Measurements from ENCODE around the gene KDM7A. TPM values are rescaled to one million over a fixed set of nuclear protein-coding genes. Genes with fewer than 3 reads are reported as not detected.

KDM7A gene
- total and polyA plus RNA-seq, 9 of the 15 experiments (the other 6 are each of a cell fraction or from before 2014, with no cell fraction given), result 0.90 to 8.4 (median 7.0) TPM

DNA sequence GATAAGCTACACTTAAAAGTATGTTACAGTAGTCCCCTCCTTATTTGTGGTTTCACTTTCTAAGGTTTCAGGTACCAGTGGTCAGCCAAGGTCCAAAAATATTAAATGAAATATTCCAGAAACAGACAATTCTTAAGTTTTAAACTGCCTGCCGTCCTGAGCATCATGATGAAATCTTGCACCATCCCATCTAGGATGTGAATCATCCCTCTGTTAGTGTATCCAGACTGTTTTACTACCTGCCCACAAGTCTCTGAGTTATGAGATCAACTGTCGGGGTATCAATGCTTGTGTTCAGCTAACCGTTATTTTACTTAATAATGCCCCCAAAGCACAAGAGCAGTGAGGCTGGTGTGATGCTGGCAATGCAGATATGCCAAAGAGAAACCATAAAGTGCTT, 11.4 kb downstream of the KDM7A start (continued):
- TF ChIP-seq NFRKB (IDR thresholded peaks at IDR 0.05; ENCODE audit: low read depth) (0 out of 2 replicates have a peak, but pooled peaks have one; percentile 3), ZNF347 (CRISPR knock-in tag; IDR thresholded peaks at IDR 0.05; ENCODE audit: low read depth) (no peak), CCAR2 (IDR thresholded peaks at IDR 0.05; ENCODE audit: low read depth, low read length) (no peak), ZNF24 (IDR thresholded peaks at IDR 0.05) (no peak), CEBPB (tag; IDR thresholded peaks at IDR 0.05) (peak; percentile 57), CXXC5 (CRISPR knock-in tag; IDR thresholded peaks at IDR 0.05) (peak; percentile 22; the same call in 1 of the 2 replicates), BACH1 (tag; IDR thresholded peaks at IDR 0.05) (peak; percentile 57; the same call in 1 of the 2 replicates), ZEB2 (IDR thresholded peaks at IDR 0.05) (peak; percentile 77), ZNF316 (IDR thresholded peaks at IDR 0.05) (no peak), EP400 (IDR thresholded peaks at IDR 0.05) (peak; percentile 50; the same call in 1 of the 2 replicates), ATF7 (IDR thresholded peaks at IDR 0.05) (peak; percentile 87), NR1H2 (CRISPR knock-in tag; IDR thresholded peaks at IDR 0.05) (no peak), RBFOX2 (IDR thresholded peaks at IDR 0.05; ENCODE audit: low read depth, low read length) (peak; percentile 30; the same call in 1 of the 2 replicates), JUN (IDR thresholded peaks at IDR 0.05; ENCODE audit: borderline replicate concordance, low read depth, low read length) (peak; percentile 83), JUN (CRISPR knock-in tag; IDR thresholded peaks at IDR 0.05; ENCODE audit: borderline replicate concordance) (no peak), HDAC6 (IDR thresholded peaks at IDR 0.05; ENCODE audit: low read depth, low read length) (no peak), MYC (IDR thresholded peaks at IDR 0.05; ENCODE audit: low read depth, low read length) (peak; percentile 43; the same call in 1 of the 2 replicates), MYC (CRISPR knock-in tag; IDR thresholded peaks at IDR 0.05; ENCODE audit: borderline replicate concordance, low read depth) (no peak), ZSCAN29 (IDR thresholded peaks at IDR 0.05) (no peak)
- TF ChIP-seq, protein P1, sequence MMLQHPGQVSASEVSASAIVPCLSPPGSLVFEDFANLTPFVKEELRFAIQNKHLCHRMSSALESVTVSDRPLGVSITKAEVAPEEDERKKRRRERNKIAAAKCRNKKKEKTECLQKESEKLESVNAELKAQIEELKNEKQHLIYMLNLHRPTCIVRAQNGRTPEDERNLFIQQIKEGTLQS (IDR thresholded peaks at IDR 0.05), result peak; percentile 98
- TF ChIP-seq, protein P1 (CRISPR knock-in tag; conservative IDR thresholded peaks at IDR 0.05), result no peak
- TF ChIP-seq, protein P2, sequence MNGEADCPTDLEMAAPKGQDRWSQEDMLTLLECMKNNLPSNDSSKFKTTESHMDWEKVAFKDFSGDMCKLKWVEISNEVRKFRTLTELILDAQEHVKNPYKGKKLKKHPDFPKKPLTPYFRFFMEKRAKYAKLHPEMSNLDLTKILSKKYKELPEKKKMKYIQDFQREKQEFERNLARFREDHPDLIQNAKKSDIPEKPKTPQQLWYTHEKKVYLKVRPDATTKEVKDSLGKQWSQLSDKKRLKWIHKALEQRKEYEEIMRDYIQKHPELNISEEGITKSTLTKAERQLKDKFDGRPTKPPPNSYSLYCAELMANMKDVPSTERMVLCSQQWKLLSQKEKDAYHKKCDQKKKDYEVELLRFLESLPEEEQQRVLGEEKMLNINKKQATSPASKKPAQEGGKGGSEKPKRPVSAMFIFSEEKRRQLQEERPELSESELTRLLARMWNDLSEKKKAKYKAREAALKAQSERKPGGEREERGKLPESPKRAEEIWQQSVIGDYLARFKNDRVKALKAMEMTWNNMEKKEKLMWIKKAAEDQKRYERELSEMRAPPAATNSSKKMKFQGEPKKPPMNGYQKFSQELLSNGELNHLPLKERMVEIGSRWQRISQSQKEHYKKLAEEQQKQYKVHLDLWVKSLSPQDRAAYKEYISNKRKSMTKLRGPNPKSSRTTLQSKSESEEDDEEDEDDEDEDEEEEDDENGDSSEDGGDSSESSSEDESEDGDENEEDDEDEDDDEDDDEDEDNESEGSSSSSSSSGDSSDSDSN (IDR thresholded peaks at IDR 0.05; ENCODE audit: borderline replicate concordance in 1 of 2, low read depth in 2 of 2, low read length in 2 of 2), result no peak
- TF ChIP-seq, protein P3, sequence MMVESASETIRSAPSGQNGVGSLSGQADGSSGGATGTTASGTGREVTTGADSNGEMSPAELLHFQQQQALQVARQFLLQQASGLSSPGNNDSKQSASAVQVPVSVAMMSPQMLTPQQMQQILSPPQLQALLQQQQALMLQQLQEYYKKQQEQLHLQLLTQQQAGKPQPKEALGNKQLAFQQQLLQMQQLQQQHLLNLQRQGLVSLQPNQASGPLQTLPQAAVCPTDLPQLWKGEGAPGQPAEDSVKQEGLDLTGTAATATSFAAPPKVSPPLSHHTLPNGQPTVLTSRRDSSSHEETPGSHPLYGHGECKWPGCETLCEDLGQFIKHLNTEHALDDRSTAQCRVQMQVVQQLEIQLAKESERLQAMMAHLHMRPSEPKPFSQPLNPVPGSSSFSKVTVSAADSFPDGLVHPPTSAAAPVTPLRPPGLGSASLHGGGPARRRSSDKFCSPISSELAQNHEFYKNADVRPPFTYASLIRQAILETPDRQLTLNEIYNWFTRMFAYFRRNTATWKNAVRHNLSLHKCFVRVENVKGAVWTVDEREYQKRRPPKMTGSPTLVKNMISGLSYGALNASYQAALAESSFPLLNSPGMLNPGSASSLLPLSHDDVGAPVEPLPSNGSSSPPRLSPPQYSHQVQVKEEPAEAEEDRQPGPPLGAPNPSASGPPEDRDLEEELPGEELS (CRISPR knock-in tag; IDR thresholded peaks at IDR 0.05; ENCODE audit: borderline replicate concordance), result no peak
- TF ChIP-seq, protein P4, sequence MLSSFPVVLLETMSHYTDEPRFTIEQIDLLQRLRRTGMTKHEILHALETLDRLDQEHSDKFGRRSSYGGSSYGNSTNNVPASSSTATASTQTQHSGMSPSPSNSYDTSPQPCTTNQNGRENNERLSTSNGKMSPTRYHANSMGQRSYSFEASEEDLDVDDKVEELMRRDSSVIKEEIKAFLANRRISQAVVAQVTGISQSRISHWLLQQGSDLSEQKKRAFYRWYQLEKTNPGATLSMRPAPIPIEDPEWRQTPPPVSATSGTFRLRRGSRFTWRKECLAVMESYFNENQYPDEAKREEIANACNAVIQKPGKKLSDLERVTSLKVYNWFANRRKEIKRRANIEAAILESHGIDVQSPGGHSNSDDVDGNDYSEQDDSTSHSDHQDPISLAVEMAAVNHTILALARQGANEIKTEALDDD (IDR thresholded peaks at IDR 0.05), result peak; percentile 79

Measured in K562 (cell line).